Measurements from ENCODE around the gene OGFOD3.

DNA sequence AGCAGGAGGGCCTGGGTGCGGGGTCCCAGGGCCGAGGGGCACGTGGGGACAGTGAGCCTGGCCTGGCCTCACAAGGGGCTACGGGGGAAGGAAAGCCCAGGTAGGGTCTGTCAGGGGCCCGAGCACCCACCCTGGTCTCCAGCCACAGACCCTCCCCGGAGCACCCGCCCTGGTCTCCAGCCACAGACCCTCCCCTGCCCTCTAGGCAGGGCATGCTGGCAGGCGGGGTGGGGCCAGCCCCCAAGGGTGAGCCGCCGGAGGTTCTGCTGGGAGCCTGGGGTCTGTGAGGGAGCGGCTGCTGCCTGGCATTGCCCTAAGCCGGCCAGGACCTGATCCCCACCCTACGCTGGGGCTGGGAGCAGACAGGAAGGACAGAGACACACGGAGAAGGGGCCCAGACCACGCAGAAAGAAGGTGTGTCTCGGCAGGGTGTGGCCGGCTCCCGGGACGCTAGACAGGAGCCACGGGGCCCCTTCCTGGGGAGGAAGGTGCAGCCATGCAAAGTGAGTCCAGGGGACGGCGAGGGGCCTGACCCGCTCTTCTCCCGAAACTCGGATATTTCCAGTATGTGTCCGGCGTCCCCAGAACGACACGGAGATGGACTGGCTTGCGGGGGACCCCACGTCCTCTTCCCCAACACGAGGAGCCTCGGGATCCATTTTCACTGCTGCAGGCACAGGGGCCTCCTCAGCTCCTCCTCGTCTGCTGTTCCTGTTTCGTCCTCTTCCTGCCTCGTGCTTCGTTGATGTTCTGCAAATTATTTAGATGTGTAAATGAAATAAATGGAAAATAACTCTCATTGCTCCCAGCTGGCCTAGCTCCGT is 31.3 kb downstream of the OGFOD3 start:
- TF ChIP-seq CTCF (IDR thresholded peaks at IDR 0.05): no peak
- no peak for TF ChIP-seq POLR2AphosphoS5 (IDR thresholded peaks at IDR 0.05; ENCODE audit: insufficient read depth in 1 of 2, low read depth in 1 of 2)
- TF ChIP-seq POLR2A (IDR thresholded peaks at IDR 0.05): no peak

Data from vagina (tissue), 2 donors.